Measurements from ENCODE around the gene CAVIN4. TPM values are rescaled to one million over a fixed set of nuclear protein-coding genes. Genes with fewer than 3 reads are reported as not detected.
A peak's percentile ranks its signal among the peaks of the same experiment; 100 is the strongest.

Gene CAVIN4
- total and polyA plus RNA-seq, 2 experiments from 2014 or later, result 2.4 to 4.0 TPM

- Histone ChIP-seq H3K27ac (no peak overlapping the region), H3K9me3 (ENCODE audit: low read depth) (no peaks in the 10 kb centered on the region), H3K27me3 (no peaks in the 10 kb centered on the region), H3K4me3 (no peak overlapping the region), H3K36me3 (no peaks in the 10 kb centered on the region), H3K4me1 (ENCODE audit: low read depth) (peaks cover 32% of the 10 kb centered on the region)
- no peak for DNase-seq (ENCODE audit: low read depth in 1 of 2, low spot score in 1 of 2)
- no peak for TF ChIP-seq CTCF (IDR thresholded peaks at IDR 0.05; ENCODE audit: low read depth, low read length)
Measured at GRCh38 chr9:100575006-100575405, 2.9 kb upstream of the CAVIN4 start.

DNA sequence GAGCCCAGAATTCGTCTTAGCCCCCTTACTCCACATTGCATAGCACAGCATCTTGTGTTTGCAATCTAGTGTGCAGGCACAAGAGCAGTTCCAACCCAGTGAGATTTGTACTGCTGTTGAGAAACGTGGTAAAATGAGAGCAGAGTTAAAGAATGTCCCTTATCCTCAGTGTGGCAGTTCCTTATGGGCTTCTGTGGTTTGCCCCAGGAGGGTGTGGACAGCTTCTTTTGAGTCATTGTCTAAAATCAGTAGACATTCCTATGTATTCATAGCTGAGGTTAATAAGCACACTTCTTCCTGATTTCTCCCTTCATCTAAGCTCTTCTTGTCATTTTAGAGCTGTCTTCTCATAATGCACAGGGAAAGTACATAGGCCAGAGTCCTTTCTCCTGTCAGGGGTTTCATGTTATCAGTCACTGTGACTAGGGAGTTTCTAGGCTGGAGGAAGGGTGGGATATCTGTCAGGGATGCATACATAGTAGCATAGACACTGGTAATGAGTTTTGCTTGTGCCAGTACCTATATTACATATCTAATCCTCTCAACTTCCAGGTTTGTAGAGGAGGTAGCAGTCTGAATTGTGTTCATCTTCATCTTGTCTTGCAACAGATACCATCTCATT is 2.0 kb upstream of the CAVIN4 start:
- Histone ChIP-seq H3K4me1 (ENCODE audit: low read depth) (peaks cover 33% of the 10 kb centered on the region), H3K9me3 (ENCODE audit: low read depth) (no peaks in the 10 kb centered on the region), H3K4me3 (no peak overlapping the region), H3K36me3 (no peaks in the 10 kb centered on the region), H3K27ac (peak overlapping the region; percentile 3), H3K27me3 (no peaks in the 10 kb centered on the region)
- DNase-seq (ENCODE audit: low read depth in 1 of 2, low spot score in 1 of 2), result peak in 1 of 2 donors; percentile 54
- TF ChIP-seq CTCF (IDR thresholded peaks at IDR 0.05; ENCODE audit: low read depth, low read length), result no peak

GRCh38 chr9:100578610-100579009 is 731 bp downstream of the CAVIN4 start:
- Histone ChIP-seq H3K4me3 (no peak overlapping the region), H3K36me3 (no peaks in the 10 kb centered on the region), H3K27me3 (no peaks in the 10 kb centered on the region), H3K9me3 (ENCODE audit: low read depth) (no peaks in the 10 kb centered on the region), H3K4me1 (ENCODE audit: low read depth) (peaks cover 33% of the 10 kb centered on the region), H3K27ac (peak overlapping the region; percentile 73)
- no peak for TF ChIP-seq CTCF (IDR thresholded peaks at IDR 0.05; ENCODE audit: low read depth, low read length)
- no peak for DNase-seq (ENCODE audit: low read depth in 1 of 2, low spot score in 1 of 2)

- H3K36me3 ChIP-seq, result no peaks in the 10 kb centered on the region
- H3K27ac ChIP-seq, result peak overlapping the region; percentile 73
- no peak overlapping the region for H3K4me3 ChIP-seq
- no peak for TF ChIP-seq CTCF (IDR thresholded peaks at IDR 0.05; ENCODE audit: low read depth, low read length)
- H3K9me3 ChIP-seq (ENCODE audit: low read depth), result no peaks in the 10 kb centered on the region
- peaks cover 33% of the 10 kb centered on the region for H3K4me1 ChIP-seq (ENCODE audit: low read depth)
- H3K27me3 ChIP-seq, result no peaks in the 10 kb centered on the region
- peak; percentile 35 to 64 for DNase-seq (ENCODE audit: low read depth in 1 of 2, low spot score in 1 of 2)
Measured at GRCh38 chr9:100579665-100580064, 1.8 kb downstream of the CAVIN4 start.

DNA sequence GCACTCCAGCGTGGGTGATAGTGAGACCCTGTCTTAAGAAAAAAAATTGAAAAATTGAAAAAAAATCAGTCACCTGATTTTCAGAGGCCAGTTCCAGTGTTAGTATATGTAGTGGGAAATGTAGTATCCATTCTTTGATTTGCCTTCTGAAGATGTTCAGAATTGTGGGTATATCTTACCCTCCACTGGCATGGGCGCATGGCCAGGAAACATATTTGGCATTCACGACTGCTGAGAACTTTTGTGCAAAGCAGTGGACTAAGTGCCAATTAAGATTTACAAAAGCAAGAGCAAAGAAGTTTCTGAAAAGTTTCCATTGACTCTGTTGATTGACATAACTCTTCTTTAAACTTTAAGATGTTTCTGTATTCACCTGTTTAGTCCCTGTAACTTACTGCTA is 2.4 kb downstream of the CAVIN4 start:
- peaks cover 33% of the 10 kb centered on the region for H3K4me1 ChIP-seq (ENCODE audit: low read depth)
- no peaks in the 10 kb centered on the region for H3K36me3 ChIP-seq
- no peaks in the 10 kb centered on the region for H3K9me3 ChIP-seq (ENCODE audit: low read depth)
- H3K27me3 ChIP-seq, result no peaks in the 10 kb centered on the region
- H3K27ac ChIP-seq, result no peak overlapping the region
- no peak for TF ChIP-seq CTCF (IDR thresholded peaks at IDR 0.05; ENCODE audit: low read depth, low read length)
- no peak for DNase-seq (ENCODE audit: low read depth in 1 of 2, low spot score in 1 of 2)
- no peak overlapping the region for H3K4me3 ChIP-seq

All from cardiac muscle cell (in vitro differentiated cells and primary cell).